GM23248 (cell line): ENCODE data around the gene MAFG.

Experiments used
- EZH2 ChIP-seq: fragments of 200-600 bp; sonication (generic); IDR thresholded peaks from 2 replicates; pipeline ENCODE4 v1.6.1; 2018; ENCODE audit warnings: antibody characterized with exemption, mild to moderate bottlenecking; ENCODE audit not compliant: insufficient read depth, poor library complexity, severe bottlenecking
- EZH2phosphoT487 ChIP-seq: fragments of 200-600 bp; sonication (generic); IDR thresholded peaks from 2 replicates; pipeline ENCODE4 v1.6.1; 2018; ENCODE audit warnings: antibody characterized with exemption, moderate library complexity, mild to moderate bottlenecking, low read depth; ENCODE audit not compliant: insufficient read depth

GRCh38 chr17:81911969-81912368 lies 15.6 kb downstream of the MAFG start:
- TF ChIP-seq EZH2 (no peak), EZH2phosphoT487 (no peak)
